Neural cell (in vitro differentiated cells): ENCODE results near the gene ZBTB42. TPM values are rescaled to one million over a fixed set of nuclear protein-coding genes. Genes with fewer than 3 reads are reported as not detected.

ENCODE experiments used
- H2AFZ ChIP-seq: fragments of 200-600, 300-800 bp; sonication (generic), shearing (Covaris generic); 2 replicates; pipeline ENCODE4 v1.6.0; 2014; ENCODE audit warnings: low read depth, mild to moderate bottlenecking, antibody characterized with exemption, low read length, moderate library complexity
- H3F3A ChIP-seq: fragments of 200-600 bp; shearing (Covaris generic); 2 replicates; pipeline ENCODE4 v1.6.1; 2016; ENCODE audit warnings: mild to moderate bottlenecking, moderate library complexity, mixed read lengths, antibody characterized with exemption, low read length; ENCODE audit not compliant: insufficient read depth, poor library complexity, severe bottlenecking
- H3K27ac ChIP-seq: fragments of 200-600, 300-800 bp; sonication (generic), shearing (Covaris generic); 2 replicates; pipeline ENCODE4 v1.5.1; 2014; ENCODE audit warnings: mild to moderate bottlenecking, low read length, moderate library complexity
- H3K27me3 ChIP-seq: fragments of 300-800, 200-600 bp; sonication (generic), shearing (Covaris generic); 2 replicates; pipeline ENCODE4 v1.6.0; 2014; ENCODE audit warnings: mild to moderate bottlenecking, low read depth, low read length, moderate library complexity; ENCODE audit not compliant: insufficient read depth
- H3K36me3 ChIP-seq: fragments of 300-800, 200-600 bp; sonication (generic), shearing (Covaris generic); 2 replicates; pipeline ENCODE4 v1.5.1; 2014; ENCODE audit warnings: mild to moderate bottlenecking, antibody characterized with exemption, low read length, moderate library complexity; ENCODE audit not compliant: insufficient read depth
- H3K4me2 ChIP-seq: fragments of 300-800, 200-600 bp; sonication (generic), shearing (Covaris generic); 2 replicates; pipeline ENCODE4 v1.6.0; 2014; ENCODE audit warnings: mild to moderate bottlenecking, low read length
- H3K4me3 ChIP-seq: fragments of 300-800, 200-600 bp; sonication (generic), shearing (Covaris generic); 2 replicates; pipeline ENCODE4 v1.5.1; 2014; ENCODE audit warnings: mild to moderate bottlenecking, low read length, moderate library complexity
- H3K79me2 ChIP-seq: fragments of 200-600 bp; shearing (Covaris generic); replicated peaks from 2 replicates; pipeline ENCODE4 v1.6.0; 2014; ENCODE audit warnings: mild to moderate bottlenecking, low read length, moderate library complexity; ENCODE audit not compliant: insufficient read depth
- H3K9ac ChIP-seq: fragments of 300-800, 200-600 bp; sonication (generic), shearing (Covaris generic); 2 replicates; pipeline ENCODE4 v1.6.1; 2016; ENCODE audit warnings: mild to moderate bottlenecking, low read length, mixed read lengths
- H3K9me2 ChIP-seq: fragments of 200-600 bp; shearing (Covaris generic); 2 replicates; pipeline ENCODE4 v1.6.1; 2016; ENCODE audit warnings: mild to moderate bottlenecking, low read length, mixed read lengths; ENCODE audit not compliant: insufficient read depth
- H3K9me3 ChIP-seq: fragments of 200-600, 300-800 bp; sonication (generic), shearing (Covaris generic); 2 replicates; pipeline ENCODE4 v1.6.1; 2016; ENCODE audit warnings: mild to moderate bottlenecking, mixed run types, low read length, moderate library complexity, mixed read lengths
- H4K20me1 ChIP-seq: fragments of 200-600 bp; shearing (Covaris generic); 2 replicates; pipeline ENCODE4 v1.6.1; 2016; ENCODE audit warnings: mild to moderate bottlenecking, mixed run types; ENCODE audit not compliant: insufficient read depth
- EP300 ChIP-seq: fragments of 450-650 bp; conservative IDR thresholded peaks from 2 replicates; pipeline ENCODE4 v1.6.1; 2014; ENCODE audit warnings: antibody characterized with exemption, mild to moderate bottlenecking, moderate library complexity; ENCODE audit not compliant: poor library complexity, severe bottlenecking
- EZH2 ChIP-seq: fragments of 200-600, 300-800 bp; shearing (Covaris generic), sonication (generic); IDR thresholded peaks from 2 replicates; pipeline ENCODE4 v1.6.1; 2014; ENCODE audit warnings: antibody characterized with exemption, low read length, borderline replicate concordance, mild to moderate bottlenecking; ENCODE audit not compliant: insufficient read depth, poor library complexity, severe bottlenecking
- MXI1 ChIP-seq: fragments of 450-650 bp; conservative IDR thresholded peaks from 2 replicates; pipeline ENCODE4 v1.6.1; 2014; ENCODE audit warnings: antibody characterized with exemption, mild to moderate bottlenecking; ENCODE audit not compliant: poor library complexity, severe bottlenecking
- POLR2AphosphoS5 ChIP-seq: IDR thresholded peaks from 2 replicates; pipeline ENCODE4 v1.6.1; 2012
- RAD21 ChIP-seq: fragments of 450-650 bp; conservative IDR thresholded peaks from 2 replicates; pipeline ENCODE4 v1.6.1; 2014; ENCODE audit warnings: antibody characterized with exemption, mild to moderate bottlenecking, moderate library complexity
- REST ChIP-seq: IDR thresholded peaks from 2 replicates; pipeline ENCODE4 v1.6.1; 2012; ENCODE audit warnings: borderline replicate concordance
- SMC3 ChIP-seq: fragments of 450-650 bp; conservative IDR thresholded peaks from 2 replicates; pipeline ENCODE4 v1.6.1; 2014; ENCODE audit warnings: antibody characterized with exemption, mild to moderate bottlenecking, moderate library complexity; ENCODE audit not compliant: poor library complexity
- TAF1 ChIP-seq: IDR thresholded peaks from 2 replicates; pipeline ENCODE4 v1.6.1; 2012; ENCODE audit warnings: low read depth
- polyA plus RNA-seq: library from polyadenylated mRNA; depleted of rRNA; stranded (reverse); fragments of >200 nt; gene quantifications from 2 replicates; pipeline ENCODE4 v1.2.3, GENCODE V29; 2014
- TF ChIP-seq, protein P1 (sequence below): fragments of 450-650 bp; IDR thresholded peaks from 2 replicates; pipeline ENCODE4 v1.5.1; 2014; ENCODE audit warnings: antibody characterized with exemption, mild to moderate bottlenecking, moderate library complexity; ENCODE audit not compliant: poor library complexity, severe bottlenecking

Gene ZBTB42
- polyA plus RNA-seq, 1 donor from 2014 or later, result not detected

GRCh38 chr14:104805941-104806624 is 5.2 kb downstream of the ZBTB42 start:
- Histone ChIP-seq H3F3A (no peaks in the 10 kb centered on the region), H4K20me1 (no peaks in the 10 kb centered on the region), H3K27me3 (peaks cover 19% of the 10 kb centered on the region), H3K9ac (no peak overlapping the region), H3K27ac (no peak overlapping the region), H3K9me2 (no peaks in the 10 kb centered on the region), H2AFZ (no peak overlapping the region), H3K36me3 (no peaks in the 10 kb centered on the region), H3K4me3 (no peak overlapping the region), H3K9me3 (no peaks in the 10 kb centered on the region), H3K79me2 (no peaks in the 10 kb centered on the region), H3K4me2 (no peak overlapping the region)
- no peak for TF ChIP-seq REST
- no peak for TF ChIP-seq TAF1
- TF ChIP-seq SMC3, result no peak
- no peak for TF ChIP-seq EZH2
- no peak for TF ChIP-seq RAD21
- TF ChIP-seq POLR2AphosphoS5, result no peak
- TF ChIP-seq, protein P1, sequence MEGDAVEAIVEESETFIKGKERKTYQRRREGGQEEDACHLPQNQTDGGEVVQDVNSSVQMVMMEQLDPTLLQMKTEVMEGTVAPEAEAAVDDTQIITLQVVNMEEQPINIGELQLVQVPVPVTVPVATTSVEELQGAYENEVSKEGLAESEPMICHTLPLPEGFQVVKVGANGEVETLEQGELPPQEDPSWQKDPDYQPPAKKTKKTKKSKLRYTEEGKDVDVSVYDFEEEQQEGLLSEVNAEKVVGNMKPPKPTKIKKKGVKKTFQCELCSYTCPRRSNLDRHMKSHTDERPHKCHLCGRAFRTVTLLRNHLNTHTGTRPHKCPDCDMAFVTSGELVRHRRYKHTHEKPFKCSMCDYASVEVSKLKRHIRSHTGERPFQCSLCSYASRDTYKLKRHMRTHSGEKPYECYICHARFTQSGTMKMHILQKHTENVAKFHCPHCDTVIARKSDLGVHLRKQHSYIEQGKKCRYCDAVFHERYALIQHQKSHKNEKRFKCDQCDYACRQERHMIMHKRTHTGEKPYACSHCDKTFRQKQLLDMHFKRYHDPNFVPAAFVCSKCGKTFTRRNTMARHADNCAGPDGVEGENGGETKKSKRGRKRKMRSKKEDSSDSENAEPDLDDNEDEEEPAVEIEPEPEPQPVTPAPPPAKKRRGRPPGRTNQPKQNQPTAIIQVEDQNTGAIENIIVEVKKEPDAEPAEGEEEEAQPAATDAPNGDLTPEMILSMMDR, result no peak
- TF ChIP-seq MXI1, result no peak
- TF ChIP-seq EP300, result no peak

DNA sequence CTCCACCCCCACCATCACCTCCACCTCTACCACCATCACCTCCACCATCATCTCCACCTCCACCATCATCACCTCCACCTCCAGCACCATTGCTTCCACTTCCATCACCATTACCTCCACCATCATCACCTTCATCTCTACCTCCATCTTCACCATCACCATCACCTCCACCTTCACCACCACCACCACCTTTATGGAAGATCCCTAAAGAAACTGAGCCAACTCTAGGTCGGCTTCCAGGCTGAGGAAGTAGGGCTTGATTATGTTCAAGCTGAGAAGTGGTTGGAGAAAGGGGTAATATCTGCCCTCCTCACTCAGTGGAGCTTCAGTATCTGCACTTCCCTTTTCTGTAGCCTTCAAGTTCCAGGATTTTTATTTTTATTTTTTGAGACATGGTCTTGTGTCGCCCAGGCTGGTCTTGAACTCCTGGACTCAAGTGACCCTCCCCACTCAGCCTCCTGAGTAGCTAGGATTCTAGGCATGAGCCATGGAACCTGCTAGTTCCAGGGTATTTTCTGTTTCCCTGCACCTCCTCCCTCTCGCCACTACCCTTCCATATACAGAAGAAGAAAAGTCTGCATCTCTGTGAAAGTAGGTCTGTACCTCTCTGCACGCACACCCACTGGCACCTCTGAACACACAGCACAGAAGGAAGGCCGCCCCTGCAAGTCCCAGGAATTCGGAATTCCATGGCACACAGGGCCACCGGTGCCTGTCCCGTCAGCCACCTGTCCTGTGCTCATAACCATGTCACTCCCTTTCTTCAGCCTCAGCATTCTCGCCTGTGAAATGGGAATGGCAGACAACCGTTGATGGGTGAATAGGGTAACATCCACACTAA is 5.9 kb downstream of the ZBTB42 start:
- Histone ChIP-seq H3F3A (no peaks in the 10 kb centered on the region), H3K9me3 (no peaks in the 10 kb centered on the region), H3K27ac (no peak overlapping the region), H3K9ac (no peak overlapping the region), H3K36me3 (no peaks in the 10 kb centered on the region), H3K9me2 (no peaks in the 10 kb centered on the region), H4K20me1 (no peaks in the 10 kb centered on the region), H2AFZ (no peak overlapping the region), H3K4me3 (no peak overlapping the region), H3K4me2 (no peak overlapping the region), H3K27me3 (peaks cover 12% of the 10 kb centered on the region), H3K79me2 (no peaks in the 10 kb centered on the region)
- no peak for TF ChIP-seq EZH2
- no peak for TF ChIP-seq RAD21
- no peak for TF ChIP-seq POLR2AphosphoS5
- no peak for TF ChIP-seq TAF1
- TF ChIP-seq MXI1, result no peak
- no peak for TF ChIP-seq REST
- TF ChIP-seq SMC3, result no peak
- TF ChIP-seq, protein P1, result no peak
- no peak for TF ChIP-seq EP300
